Measurements from ENCODE around the gene ADTRP.

Gene ADTRP

GRCh38 chr6:11727998-11728961 lies 50.3 kb downstream of the ADTRP start:
- Histone ChIP-seq H3K27me3 (replicated peaks) (no peaks in the 10 kb centered on the region), H3K4me3 (ENCODE audit: low read depth, low read length) (no peak overlapping the region), H3K36me3 (replicated peaks) (no peaks in the 10 kb centered on the region), H3K27ac (no peak overlapping the region)
- in situ Hi-C loops (cut with HindIII; ENCODE audit: low pct_ligation_motif_present, low sequenced_read_pairs): no loop called here
- DNase-seq: no peak
- no peak for TF ChIP-seq CTCF (IDR thresholded peaks at IDR 0.05; ENCODE audit: low read depth, low read length, missing control alignments)

- in situ Hi-C loops (cut with HindIII; ENCODE audit: low pct_ligation_motif_present, low sequenced_read_pairs): no loop called here
- DNase-seq: no peak
- no peak overlapping the region for H3K4me3 ChIP-seq (ENCODE audit: low read depth, low read length)
- H3K27ac ChIP-seq: no peak overlapping the region
- no peaks in the 10 kb centered on the region for H3K27me3 ChIP-seq (replicated peaks)
- no peak for TF ChIP-seq CTCF (IDR thresholded peaks at IDR 0.05; ENCODE audit: low read depth, low read length, missing control alignments)
- no peaks in the 10 kb centered on the region for H3K36me3 ChIP-seq (replicated peaks)
Observed at GRCh38 chr6:11727346-11727997, 51.1 kb downstream of the ADTRP start.

- Histone ChIP-seq H3K27me3 (replicated peaks) (no peaks in the 10 kb centered on the region), H3K4me3 (ENCODE audit: low read depth, low read length) (no peak overlapping the region), H3K27ac (no peak overlapping the region), H3K36me3 (replicated peaks) (no peaks in the 10 kb centered on the region)
- no peak for DNase-seq
- in situ Hi-C loops (cut with HindIII; ENCODE audit: low pct_ligation_motif_present, low sequenced_read_pairs): no loop called here
- no peak for TF ChIP-seq CTCF (IDR thresholded peaks at IDR 0.05; ENCODE audit: low read depth, low read length, missing control alignments)
Observed at GRCh38 chr6:11724286-11724685, 54.3 kb downstream of the ADTRP start.

- no peak overlapping the region for H3K4me3 ChIP-seq (ENCODE audit: low read depth, low read length)
- in situ Hi-C loops (cut with HindIII; ENCODE audit: low pct_ligation_motif_present, low sequenced_read_pairs): no loop called here
- TF ChIP-seq CTCF (IDR thresholded peaks at IDR 0.05; ENCODE audit: low read depth, low read length, missing control alignments): no peak
Observed at GRCh38 chr6:11722805-11723631, 55.6 kb downstream of the ADTRP start.

DNA sequence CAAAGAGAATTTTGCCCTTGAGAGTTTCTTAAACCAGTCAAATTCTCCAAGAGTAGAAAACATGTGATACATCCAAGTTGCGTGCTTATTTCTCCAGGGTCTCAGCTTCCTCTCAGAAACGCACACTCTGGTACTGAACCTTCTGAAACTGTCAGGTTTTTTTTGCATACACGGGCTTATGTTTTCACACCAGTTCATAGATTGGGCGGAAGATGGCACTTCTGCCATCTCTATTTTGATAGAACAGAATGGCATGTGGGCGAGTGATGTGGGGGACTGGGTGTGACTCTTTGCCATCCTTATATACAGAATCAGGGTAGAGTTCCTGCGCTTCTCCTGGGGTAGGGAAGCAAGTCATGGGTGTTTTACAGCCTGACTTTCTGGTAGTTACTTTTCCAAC lies 56.4 kb downstream of the ADTRP start:
- no peak for TF ChIP-seq CTCF (IDR thresholded peaks at IDR 0.05; ENCODE audit: low read depth, low read length, missing control alignments)
- Histone ChIP-seq H3K27ac (no peak overlapping the region), H3K4me3 (ENCODE audit: low read depth, low read length) (no peak overlapping the region), H3K36me3 (replicated peaks) (no peaks in the 10 kb centered on the region), H3K27me3 (replicated peaks) (no peaks in the 10 kb centered on the region)
- no peak for DNase-seq
- in situ Hi-C loops (cut with HindIII; ENCODE audit: low pct_ligation_motif_present, low sequenced_read_pairs): no loop called here

More at GRCh38 chr6:11722805-11723631, 55.6 kb downstream of the ADTRP start:
- H3K27me3 ChIP-seq (replicated peaks): no peaks in the 10 kb centered on the region
- DNase-seq: no peak
- no peak overlapping the region for H3K27ac ChIP-seq
- no peaks in the 10 kb centered on the region for H3K36me3 ChIP-seq (replicated peaks)

Data from brain microvascular endothelial cell (primary cell).